GM18861 (cell line): ENCODE measurements around the gene SCGN.
"Not testable (repeated sequence)": the region's sequence is repeated elsewhere in the genome, so short reads cannot be mapped to it uniquely, and the experiment has no call there.

Source experiments
- ATAC-seq: cut with Tn5 transposase; IDR thresholded peaks from one replicate; pipeline ENCODE4 v1.9.1; 2021; ENCODE audit not compliant: unreplicated experiment

Gene SCGN

GRCh38 chr6:25726122-25726911, 74.3 kb downstream of the SCGN start:
- no peak for ATAC-seq

GRCh38 chr6:25727028-25727427, 75.0 kb downstream of the SCGN start:
- no peak for ATAC-seq

GRCh38 chr6:25730907-25731306, 78.9 kb downstream of the SCGN start:
- no peak for ATAC-seq

GRCh38 chr6:25731721-25732120, 79.7 kb downstream of the SCGN start:
- no peak for ATAC-seq

GRCh38 chr6:25732468-25733198, 80.6 kb downstream of the SCGN start:
- ATAC-seq, result no peak

- no peak for ATAC-seq
These were observed 83.2 kb downstream of the SCGN start for GRCh38 chr6:25735261-25735660.

GRCh38 chr6:25743868-25744267, 91.9 kb downstream of the SCGN start:
- ATAC-seq, result no peak

- ATAC-seq, result no peak
These were observed 93.8 kb downstream of the SCGN start for GRCh38 chr6:25745836-25746235.

- ATAC-seq, result no peak
These were observed 95.0 kb downstream of the SCGN start for GRCh38 chr6:25746968-25747367.

GRCh38 chr6:25747477-25747876, 95.5 kb downstream of the SCGN start:
- ATAC-seq, result no peak

GRCh38 chr6:25748049-25748448, 96.0 kb downstream of the SCGN start:
- ATAC-seq, result no peak

- ATAC-seq, result not testable (repeated sequence)
These were observed 96.8 kb downstream of the SCGN start for GRCh38 chr6:25748601-25749517.

GRCh38 chr6:25749837-25750236, 97.8 kb downstream of the SCGN start:
- no peak for ATAC-seq

- ATAC-seq, result no peak
These were observed 98.9 kb downstream of the SCGN start for GRCh38 chr6:25750906-25751305.
